Measurements from ENCODE around the gene SELENOO.

The SELENOO gene

GRCh38 chr22:50218153-50218995, 17.6 kb downstream of the SELENOO start:
- DNase-seq = no peak

GRCh38 chr22:50218996-50219727, 18.4 kb downstream of the SELENOO start:
- no peak for DNase-seq

GRCh38 chr22:50219800-50220602, 19.2 kb downstream of the SELENOO start:
- DNase-seq = no peak

DNA sequence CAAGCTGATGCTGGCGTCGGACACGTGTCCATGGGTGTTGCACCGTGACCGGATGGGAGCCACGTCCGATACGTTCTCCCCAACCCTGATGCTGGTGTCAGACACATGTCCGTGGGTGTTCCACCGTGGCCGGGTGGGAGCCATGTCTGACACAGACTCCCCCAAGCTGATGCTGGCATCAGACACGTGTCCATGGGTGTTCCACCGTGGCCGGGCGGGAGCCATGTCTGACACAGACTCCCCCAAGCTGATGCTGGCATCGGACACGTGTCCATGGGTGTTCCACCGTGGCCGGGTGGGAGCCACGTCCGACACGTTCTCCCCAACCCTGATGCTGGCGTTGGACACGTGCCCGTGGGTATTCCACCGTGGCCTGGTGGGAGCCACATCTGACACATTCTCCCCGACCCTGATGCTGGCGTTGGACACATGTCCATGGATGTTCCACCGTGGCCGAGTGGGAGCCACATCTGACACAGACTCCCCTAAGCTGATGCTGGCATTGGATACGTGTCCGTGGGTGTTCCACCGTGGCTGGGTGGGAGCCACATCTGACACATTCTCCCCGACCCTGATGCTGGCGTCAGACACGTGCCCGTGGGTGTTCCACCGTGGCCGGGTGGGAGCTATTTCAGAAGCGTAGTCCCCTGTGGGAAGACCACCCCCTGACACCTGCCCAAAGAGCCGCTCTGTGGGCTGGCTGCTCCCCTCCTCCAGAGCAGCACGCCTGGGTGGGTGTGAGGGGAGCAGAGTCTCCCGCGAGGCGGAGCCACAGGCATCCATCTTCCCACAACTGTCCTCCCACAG, 20.0 kb downstream of the SELENOO start:
- no peak for DNase-seq

GRCh38 chr22:50221410-50222300, 20.8 kb downstream of the SELENOO start:
- DNase-seq = no peak

- DNase-seq = no peak
Observed at GRCh38 chr22:50222508-50222907, 21.7 kb downstream of the SELENOO start.

GRCh38 chr22:50224071-50224470, 23.3 kb downstream of the SELENOO start:
- no peak for DNase-seq

DNA sequence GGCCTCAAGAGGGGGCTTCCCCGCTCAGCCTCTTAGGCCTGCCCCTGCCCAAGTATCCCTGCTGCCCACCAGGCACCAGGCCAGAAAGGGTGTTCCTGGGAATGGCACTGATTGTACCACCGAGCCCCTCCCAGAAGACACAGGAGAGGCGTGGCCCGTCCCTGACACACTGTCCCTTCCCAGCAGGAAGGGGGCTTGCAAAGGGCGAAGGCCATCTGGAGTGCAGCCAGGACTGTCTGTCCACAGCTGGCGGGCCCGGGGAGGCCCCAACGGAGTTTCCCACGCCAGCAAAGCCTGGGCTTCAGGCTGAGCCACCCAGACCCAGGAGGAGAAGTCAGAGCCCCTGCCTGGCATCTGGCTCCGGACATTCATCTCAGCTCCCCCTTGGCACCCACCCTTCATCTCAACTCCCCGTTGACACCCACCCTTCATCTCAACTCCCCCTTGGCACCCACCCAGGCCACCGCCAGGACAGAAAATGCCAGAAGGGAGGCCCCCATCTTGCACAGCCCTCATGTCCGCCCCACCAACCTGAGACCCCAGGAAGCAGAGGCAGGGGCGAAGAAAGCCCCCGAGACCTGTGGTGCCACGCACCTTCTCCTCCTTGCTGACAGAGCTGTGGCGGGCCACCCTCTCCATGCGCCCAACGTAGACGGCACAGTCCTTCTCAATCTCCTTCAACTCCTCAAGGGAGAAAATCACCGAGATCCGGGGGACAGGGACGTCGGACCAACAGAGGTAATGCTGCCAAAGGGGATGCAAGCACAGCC, 24.6 kb downstream of the SELENOO start:
- DNase-seq = no peak

- DNase-seq = no peak
Observed at GRCh38 chr22:50226063-50226874, 25.5 kb downstream of the SELENOO start.

DNA sequence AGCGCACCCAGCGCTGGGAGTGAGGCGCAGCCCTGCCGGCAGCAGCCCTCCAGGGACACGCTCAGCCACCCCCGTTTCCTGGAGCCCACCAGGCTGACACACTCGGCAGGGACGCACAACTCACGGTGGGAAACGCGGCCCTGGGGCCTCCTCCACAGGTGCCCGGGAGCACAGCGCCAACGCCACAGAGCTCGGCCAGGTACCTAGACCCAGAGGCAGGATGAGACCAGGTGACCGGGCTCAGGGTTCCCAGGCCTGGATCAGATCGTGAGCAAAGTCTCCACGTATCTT, 26.0 kb downstream of the SELENOO start:
- no peak for DNase-seq

GRCh38 chr22:50227579-50228215, 26.9 kb downstream of the SELENOO start:
- DNase-seq = no peak

DNA sequence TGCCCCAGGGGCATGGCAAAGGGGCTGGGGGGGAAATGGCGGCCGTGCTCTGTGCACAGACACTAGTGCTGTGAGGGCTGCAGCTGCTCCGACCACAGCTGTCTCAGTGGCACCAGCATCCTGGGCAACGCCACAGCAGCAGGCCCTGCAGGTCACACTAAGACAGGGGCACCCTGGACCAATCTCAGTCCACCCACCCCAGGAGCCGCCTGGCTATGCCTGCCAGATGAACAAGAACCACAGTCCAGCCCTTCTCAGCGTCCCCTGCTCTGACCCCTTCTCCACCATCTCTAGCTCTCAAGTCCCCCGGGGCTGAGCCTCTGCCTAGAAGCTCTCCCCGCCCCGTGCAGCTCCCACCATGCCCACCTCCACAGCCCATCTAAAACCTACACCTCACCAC, 27.6 kb downstream of the SELENOO start:
- DNase-seq = no peak

DNA sequence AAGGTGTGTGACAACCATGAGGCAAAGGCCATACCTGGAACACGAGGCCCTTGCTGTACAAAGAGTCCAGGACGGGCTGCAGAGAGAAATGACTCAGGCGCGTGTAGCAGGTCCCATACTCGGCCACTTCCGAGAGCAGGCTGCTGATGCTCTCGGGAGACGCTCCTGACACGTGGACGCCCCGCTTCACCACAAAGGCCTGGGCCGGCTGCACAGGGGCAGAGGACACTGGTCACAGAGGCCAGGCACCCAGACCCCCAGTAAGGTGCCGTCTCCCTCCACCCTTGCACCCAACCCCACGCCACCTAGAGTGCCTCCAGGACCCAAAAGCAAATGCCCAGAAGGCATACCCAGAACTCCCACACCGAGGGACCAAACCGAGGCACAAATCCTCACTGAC, 28.6 kb downstream of the SELENOO start:
- DNase-seq = no peak

DNA sequence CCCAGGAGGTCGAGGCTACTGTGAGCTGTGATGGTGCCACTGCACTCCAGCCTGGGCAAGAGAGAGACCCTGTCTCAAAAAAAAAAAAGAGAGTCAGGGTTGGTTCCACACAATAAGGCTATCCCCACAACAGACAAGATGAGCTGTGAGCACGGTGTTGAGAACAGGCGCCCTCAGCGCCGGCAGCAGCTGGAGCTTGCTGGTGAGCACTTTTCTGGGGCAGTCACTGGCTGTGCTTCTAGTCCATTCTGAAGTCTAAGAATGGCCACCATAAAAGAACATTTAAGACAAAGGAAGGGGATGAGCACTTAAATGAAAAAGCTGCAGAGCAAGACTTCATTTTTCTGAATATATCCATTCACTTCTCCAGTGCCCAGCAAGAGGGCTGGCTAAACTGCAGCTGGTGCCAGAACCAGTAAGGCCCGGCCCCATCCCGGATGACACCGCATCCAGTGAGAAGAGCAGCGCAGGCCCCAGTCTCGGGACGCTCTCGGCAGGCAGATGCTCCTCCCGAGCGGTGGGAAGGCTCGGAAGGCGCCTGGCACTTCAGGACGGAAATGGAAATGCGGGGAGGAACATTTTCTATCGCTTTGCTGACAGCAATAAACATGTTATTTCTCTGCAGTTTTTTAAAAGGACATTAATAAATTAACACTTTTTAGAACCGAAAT, 31.8 kb downstream of the SELENOO start:
- DNase-seq = no peak

DNA sequence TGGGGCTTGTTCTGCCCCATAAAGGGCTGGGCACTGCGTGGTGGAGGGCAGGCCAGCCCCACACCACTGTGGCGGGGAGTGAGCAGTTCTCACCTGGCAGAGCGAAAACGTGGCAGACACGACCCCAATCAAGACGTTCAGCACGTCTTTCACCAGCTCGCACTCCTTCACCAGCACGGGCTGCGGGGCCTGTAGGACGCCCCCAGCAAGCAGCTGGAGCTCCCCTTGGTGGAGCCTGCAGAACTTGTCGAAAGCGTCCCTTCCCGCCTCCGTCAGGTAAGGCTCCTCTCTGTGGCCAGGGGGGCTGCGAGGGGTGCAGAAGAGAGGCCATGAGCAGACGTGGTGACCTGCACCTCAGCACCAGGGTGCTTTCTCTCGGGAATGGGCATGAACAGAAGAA, 32.4 kb downstream of the SELENOO start:
- DNase-seq = no peak

DNA sequence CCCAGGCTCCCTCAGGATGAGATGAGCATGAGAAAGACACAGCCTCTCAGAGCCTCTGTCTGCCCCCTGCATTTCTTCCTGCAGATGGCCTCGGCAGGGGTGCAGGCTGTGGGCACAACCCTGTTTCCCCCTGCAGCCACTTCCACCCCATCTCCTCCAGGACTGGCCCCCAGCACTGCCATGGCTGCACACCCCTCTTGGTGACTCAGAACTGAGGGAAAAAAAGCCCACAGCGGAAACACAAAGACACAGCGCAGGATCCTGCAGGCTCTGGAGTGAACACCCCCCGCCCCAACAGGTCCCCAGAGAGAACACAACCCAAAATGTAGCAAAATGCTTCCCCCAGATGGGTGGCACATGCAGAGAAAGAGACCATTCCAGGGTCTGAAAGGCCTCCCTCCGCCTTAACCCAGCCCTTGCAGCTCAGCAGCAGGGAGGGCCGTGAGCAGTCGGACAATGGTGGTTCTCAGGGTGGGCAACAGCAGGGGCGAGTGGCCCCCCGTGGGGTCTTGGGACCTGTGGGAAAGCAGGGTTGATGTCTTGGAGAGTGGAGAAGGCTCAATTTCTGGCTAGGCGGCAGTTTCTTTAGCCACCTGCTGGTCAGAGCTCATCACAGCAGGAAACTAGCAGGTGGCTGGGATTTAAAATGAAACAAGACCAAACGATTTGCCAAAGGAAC, 36.1 kb downstream of the SELENOO start:
- no peak for DNase-seq

DNA sequence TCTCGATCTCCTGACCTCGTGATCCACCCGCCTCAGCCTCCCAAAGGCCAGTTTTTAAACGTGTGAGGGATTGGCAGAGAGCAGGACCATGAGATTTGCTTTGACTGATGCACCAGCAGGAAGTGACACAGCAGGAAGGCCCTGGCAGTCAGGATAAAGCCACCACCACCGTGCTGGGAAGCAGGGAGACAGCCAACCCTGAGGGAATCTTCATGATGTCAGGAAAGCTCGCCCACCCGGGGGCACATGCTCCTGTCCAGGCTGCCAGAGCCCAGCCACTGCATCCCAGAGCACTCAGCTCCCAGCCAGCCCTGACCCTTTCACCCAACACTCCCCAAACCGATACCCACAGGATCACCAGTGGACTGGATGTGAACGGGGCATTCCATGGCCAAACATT, 37.9 kb downstream of the SELENOO start:
- DNase-seq = no peak

- no peak for DNase-seq
Observed at GRCh38 chr22:50242406-50242949, 41.7 kb downstream of the SELENOO start.
